ENCODE data around the gene IPO13.
A peak's percentile ranks its signal among the peaks of the same experiment; 100 is the strongest.

Gene IPO13

GRCh38 chr1:43969416-43969745 is 22.6 kb downstream of the IPO13 start:
- H3K27ac ChIP-seq = peak overlapping the region; percentile 63
- no peaks in the 10 kb centered on the region for H3K27me3 ChIP-seq
- H3K36me3 ChIP-seq = peaks cover 13% of the 10 kb centered on the region
- no peak for TF ChIP-seq CTCF (IDR thresholded peaks at IDR 0.05)
- peaks cover 30 to 32% of the 10 kb centered on the region in 2 experiments for H3K4me1 ChIP-seq (ENCODE audit: control insufficient read depth in 1 of 2, insufficient read depth in 1 of 2, low read depth in 1 of 2, low read length in 1 of 2)
- no peaks in the 10 kb centered on the region for H3K9me3 ChIP-seq
- peak overlapping the region; percentile 51 to 69 for H3K4me3 ChIP-seq (ENCODE audit: low read depth in 1 of 2, low read length in 1 of 2)

GRCh38 chr1:43969746-43970466 is 23.2 kb downstream of the IPO13 start, which contains the start of gene DPH2:
DPH2 (plus strand) TSS chr1:43970010; CDS start chr1:43970176, 166 bp downstream.
- Histone ChIP-seq H3K27ac (peak within 1 kb of the TSS; percentile 63), H3K9me3 (no peaks in the 10 kb centered on the region), H3K4me3 (ENCODE audit: low read depth in 1 of 2, low read length in 1 of 2) (peak within 1 kb of the TSS; percentile 51 to 69), H3K36me3 (peaks cover 13% of the 10 kb centered on the region), H3K27me3 (no peaks in the 10 kb centered on the region), H3K4me1 (ENCODE audit: control insufficient read depth in 1 of 2, insufficient read depth in 1 of 2, low read depth in 1 of 2, low read length in 1 of 2) (peaks cover 27 to 29% of the 10 kb centered on the region in 2 experiments)
- TF ChIP-seq CTCF (IDR thresholded peaks at IDR 0.05) = no peak

- no peaks in the 10 kb centered on the region for H3K27me3 ChIP-seq
- peak overlapping the region; percentile 51 to 69 for H3K4me3 ChIP-seq (ENCODE audit: low read depth in 1 of 2, low read length in 1 of 2)
- no peak for TF ChIP-seq CTCF (IDR thresholded peaks at IDR 0.05)
- peaks cover 13% of the 10 kb centered on the region for H3K36me3 ChIP-seq
- H3K4me1 ChIP-seq (ENCODE audit: control insufficient read depth in 1 of 2, insufficient read depth in 1 of 2, low read depth in 1 of 2, low read length in 1 of 2) = peaks cover 24 to 26% of the 10 kb centered on the region in 2 experiments
- H3K27ac ChIP-seq = peak overlapping the region; percentile 63
- no peaks in the 10 kb centered on the region for H3K9me3 ChIP-seq
Measured at GRCh38 chr1:43970502-43970901, 23.8 kb downstream of the IPO13 start.

GRCh38 chr1:43970911-43971310 is 24.2 kb downstream of the IPO13 start:
- Histone ChIP-seq H3K27me3 (no peaks in the 10 kb centered on the region), H3K27ac (no peak overlapping the region), H3K4me1 (ENCODE audit: control insufficient read depth in 1 of 2, insufficient read depth in 1 of 2, low read depth in 1 of 2, low read length in 1 of 2) (peaks cover 27 to 30% of the 10 kb centered on the region in 2 experiments), H3K36me3 (peaks cover 15% of the 10 kb centered on the region), H3K9me3 (no peaks in the 10 kb centered on the region), H3K4me3 (ENCODE audit: low read depth in 1 of 2, low read length in 1 of 2) (no peak overlapping the region)
- TF ChIP-seq CTCF (IDR thresholded peaks at IDR 0.05) = no peak

GRCh38 chr1:43971336-43971980 is 24.7 kb downstream of the IPO13 start:
- H3K27ac ChIP-seq = no peak overlapping the region
- no peak for TF ChIP-seq CTCF (IDR thresholded peaks at IDR 0.05)
- no peaks in the 10 kb centered on the region for H3K27me3 ChIP-seq
- no peak overlapping the region for H3K4me3 ChIP-seq (ENCODE audit: low read depth in 1 of 2, low read length in 1 of 2)
- peaks cover 32 to 36% of the 10 kb centered on the region in 2 experiments for H3K4me1 ChIP-seq (ENCODE audit: control insufficient read depth in 1 of 2, insufficient read depth in 1 of 2, low read depth in 1 of 2, low read length in 1 of 2)
- no peaks in the 10 kb centered on the region for H3K9me3 ChIP-seq
- H3K36me3 ChIP-seq = peaks cover 15% of the 10 kb centered on the region

Measured in neutrophil (primary cell).